C4-2B (cell line): ENCODE data around the gene NECAB2.

Experiments used
- H3K27ac ChIP-seq: fragments of 450-650 bp; 2 replicates; pipeline ENCODE4 v1.5.1; 2017
- ZFX ChIP-seq: fragments of 450-650 bp; IDR thresholded peaks from 2 replicates; pipeline ENCODE4 v1.6.1; 2017
- TF ChIP-seq, protein P1 (sequence below): fragments of 450-650 bp; conservative IDR thresholded peaks from 2 replicates; pipeline ENCODE4 v1.5.1; 2017; ENCODE audit warnings: mild to moderate bottlenecking

The NECAB2 gene

DNA sequence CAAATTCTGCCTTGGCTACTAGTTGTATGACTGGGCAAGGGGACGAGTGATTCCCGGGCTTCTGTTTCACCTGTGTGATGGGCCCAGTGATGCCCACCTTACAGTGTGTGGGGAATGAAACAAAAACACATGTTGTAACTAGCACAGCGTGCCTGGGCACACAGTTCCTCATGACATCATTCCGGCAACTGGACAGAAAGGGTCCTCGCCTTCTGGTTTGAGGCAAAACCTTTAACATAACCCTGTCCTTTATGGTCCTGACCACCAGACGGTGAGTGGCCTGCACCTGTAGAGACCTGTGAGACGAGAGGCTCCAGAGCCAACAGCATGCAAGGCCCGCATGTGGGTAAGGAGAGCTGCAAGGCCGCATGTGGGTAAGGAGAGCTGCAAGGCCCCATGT is 82.3 kb downstream of the NECAB2 start:
- no peak overlapping the region for H3K27ac ChIP-seq
- no peak for TF ChIP-seq ZFX
- TF ChIP-seq, protein P1, sequence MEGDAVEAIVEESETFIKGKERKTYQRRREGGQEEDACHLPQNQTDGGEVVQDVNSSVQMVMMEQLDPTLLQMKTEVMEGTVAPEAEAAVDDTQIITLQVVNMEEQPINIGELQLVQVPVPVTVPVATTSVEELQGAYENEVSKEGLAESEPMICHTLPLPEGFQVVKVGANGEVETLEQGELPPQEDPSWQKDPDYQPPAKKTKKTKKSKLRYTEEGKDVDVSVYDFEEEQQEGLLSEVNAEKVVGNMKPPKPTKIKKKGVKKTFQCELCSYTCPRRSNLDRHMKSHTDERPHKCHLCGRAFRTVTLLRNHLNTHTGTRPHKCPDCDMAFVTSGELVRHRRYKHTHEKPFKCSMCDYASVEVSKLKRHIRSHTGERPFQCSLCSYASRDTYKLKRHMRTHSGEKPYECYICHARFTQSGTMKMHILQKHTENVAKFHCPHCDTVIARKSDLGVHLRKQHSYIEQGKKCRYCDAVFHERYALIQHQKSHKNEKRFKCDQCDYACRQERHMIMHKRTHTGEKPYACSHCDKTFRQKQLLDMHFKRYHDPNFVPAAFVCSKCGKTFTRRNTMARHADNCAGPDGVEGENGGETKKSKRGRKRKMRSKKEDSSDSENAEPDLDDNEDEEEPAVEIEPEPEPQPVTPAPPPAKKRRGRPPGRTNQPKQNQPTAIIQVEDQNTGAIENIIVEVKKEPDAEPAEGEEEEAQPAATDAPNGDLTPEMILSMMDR = no peak

- H3K27ac ChIP-seq = no peak overlapping the region
- TF ChIP-seq ZFX = no peak
- TF ChIP-seq, protein P1 = no peak
These were observed 84.1 kb downstream of the NECAB2 start for GRCh38 chr16:84052071-84052622.
